Measurements from ENCODE around the gene GMEB1.
A peak's percentile ranks its signal among the peaks of the same experiment; 100 is the strongest.
"Not testable (repeated sequence)": the region's sequence is repeated elsewhere in the genome, so short reads cannot be mapped to it uniquely, and the experiment has no call there.

Gene GMEB1

GRCh38 chr1:28642056-28642846, 26.3 kb upstream of the GMEB1 start:
- TF ChIP-seq GABPA (IDR thresholded peaks at IDR 0.05; ENCODE audit: low read depth) = no peak
- no peak for TF ChIP-seq POLR2AphosphoS5 (IDR thresholded peaks at IDR 0.05; ENCODE audit: low read depth)
- no peak for TF ChIP-seq CTCF (IDR thresholded peaks at IDR 0.05; ENCODE audit: insufficient read depth, low read length)
- no peak for TF ChIP-seq REST (IDR thresholded peaks at IDR 0.05; ENCODE audit: insufficient replicate concordance, low read depth)
- TF ChIP-seq SPI1 (IDR thresholded peaks at IDR 0.05; ENCODE audit: borderline replicate concordance, low read depth) = no peak
- peak overlapping the region; percentile 78 for H3K4me3 ChIP-seq (replicated peaks; ENCODE audit: insufficient read depth, low read length)
- H3K27ac ChIP-seq (replicated peaks) = peak overlapping the region; percentile 83
- DNase-seq (ENCODE audit: low read depth in 1 of 2, low spot score in 1 of 2) = no peak
- H3K27me3 ChIP-seq (ENCODE audit: insufficient read depth, poor library complexity, severe bottlenecking) = no peaks in the 10 kb centered on the region

GRCh38 chr1:28642847-28643635, 25.5 kb upstream of the GMEB1 start, which contains the start of gene TAF12:
TSS of gene TAF12 (minus strand) at chr1:28643067. CDS start at chr1:28622081, 20,986 bp downstream.
- peak; percentile 95 for TF ChIP-seq POLR2AphosphoS5 (IDR thresholded peaks at IDR 0.05; ENCODE audit: low read depth)
- peak; percentile 1; the same call in 1 of the 2 replicates for TF ChIP-seq SPI1 (IDR thresholded peaks at IDR 0.05; ENCODE audit: borderline replicate concordance, low read depth)
- peak; percentile 96 for TF ChIP-seq GABPA (IDR thresholded peaks at IDR 0.05; ENCODE audit: low read depth)
- peak; percentile 26 for TF ChIP-seq CTCF (IDR thresholded peaks at IDR 0.05; ENCODE audit: insufficient read depth, low read length)
- peak; percentile 52 for TF ChIP-seq REST (IDR thresholded peaks at IDR 0.05; ENCODE audit: insufficient replicate concordance, low read depth)
- Histone ChIP-seq H3K4me3 (replicated peaks; ENCODE audit: insufficient read depth, low read length) (peak within 1 kb of the TSS; percentile 78), H3K27me3 (ENCODE audit: insufficient read depth, poor library complexity, severe bottlenecking) (no peaks in the 10 kb centered on the region), H3K27ac (replicated peaks) (peak within 1 kb of the TSS; percentile 83)
- DNase-seq (ENCODE audit: low read depth in 1 of 2, low spot score in 1 of 2) = peak; percentile 94 to 98

- Histone ChIP-seq H3K4me3 (replicated peaks; ENCODE audit: insufficient read depth, low read length) (no peak overlapping the region), H3K27me3 (ENCODE audit: insufficient read depth, poor library complexity, severe bottlenecking) (no peaks in the 10 kb centered on the region), H3K27ac (replicated peaks) (peak overlapping the region; percentile 83)
- DNase-seq (ENCODE audit: low read depth in 1 of 2, low spot score in 1 of 2) = no peak
- TF ChIP-seq SPI1 (IDR thresholded peaks at IDR 0.05; ENCODE audit: borderline replicate concordance, low read depth) (no peak), REST (IDR thresholded peaks at IDR 0.05; ENCODE audit: insufficient replicate concordance, low read depth) (no peak), GABPA (IDR thresholded peaks at IDR 0.05; ENCODE audit: low read depth) (no peak), POLR2AphosphoS5 (IDR thresholded peaks at IDR 0.05; ENCODE audit: low read depth) (no peak), CTCF (IDR thresholded peaks at IDR 0.05; ENCODE audit: insufficient read depth, low read length) (no peak)
Observed at GRCh38 chr1:28644494-28644893, 24.1 kb upstream of the GMEB1 start.

GRCh38 chr1:28645406-28645805, 23.2 kb upstream of the GMEB1 start:
- H3K27me3 ChIP-seq (ENCODE audit: insufficient read depth, poor library complexity, severe bottlenecking); DNase-seq (ENCODE audit: low read depth in 1 of 2, low spot score in 1 of 2); H3K27ac ChIP-seq (replicated peaks); H3K4me3 ChIP-seq (replicated peaks; ENCODE audit: insufficient read depth, low read length): not testable (repeated sequence)

All from HL-60 (cell line).